DOHH2 (cell line): ENCODE results near the gene SQSTM1.

Source experiments
- CTCF ChIP-seq: fragments of 200-600 bp; sonication (generic); IDR thresholded peaks from one replicate; pipeline ENCODE4 v1.5.1; 2014; ENCODE audit warnings: antibody characterized with exemption, mild to moderate bottlenecking, low read depth, low read length; ENCODE audit not compliant: poor library complexity, severe bottlenecking
- EZH2phosphoT487 ChIP-seq: fragments of 200-600 bp; sonication (generic); IDR thresholded peaks from 2 replicates; pipeline ENCODE4 v1.6.1; 2017; ENCODE audit warnings: borderline replicate concordance, mild to moderate bottlenecking, antibody characterized with exemption, low read length, moderate library complexity, mixed read lengths

GRCh38 chr5:179880848-179881590 is 60.3 kb downstream of the SQSTM1 start:
- TF ChIP-seq CTCF (no peak), EZH2phosphoT487 (no peak)
